Spinal cord (tissue), 10 donors: ENCODE data around the gene FOXL1. TPM values are rescaled to one million over a fixed set of nuclear protein-coding genes. Genes with fewer than 3 reads are reported as not detected.

Experiments
- DNase-seq, 6 donors: peaks; one replicate each; pipeline versions ENCODE4 v3.0.0 to v3.0.0-alpha.2; 2013 to 2015; ENCODE audit warnings: low spot score in 6 of 6, low read depth in 4 of 6
- H3K27ac ChIP-seq: one replicate; pipeline ENCODE4 v1.5.1; 2013; ENCODE audit warnings: low read depth, low read length, control low read depth
- H3K27me3 ChIP-seq: one replicate; pipeline ENCODE4 v1.6.1; 2013; ENCODE audit warnings: low read length; ENCODE audit not compliant: control insufficient read depth, insufficient read depth
- H3K36me3 ChIP-seq: one replicate; pipeline ENCODE4 v1.6.1; 2013; ENCODE audit warnings: low read length; ENCODE audit not compliant: control insufficient read depth, insufficient read depth
- H3K4me1 ChIP-seq: one replicate; pipeline ENCODE4 v1.6.1; 2013; ENCODE audit warnings: low read length; ENCODE audit not compliant: control insufficient read depth, insufficient read depth
- H3K4me3 ChIP-seq: one replicate; pipeline ENCODE4 v1.5.1; 2013; ENCODE audit warnings: low read depth, low read length, control low read depth
- H3K9me3 ChIP-seq: one replicate; pipeline ENCODE4 v1.6.1; 2013; ENCODE audit warnings: low read length; ENCODE audit not compliant: control insufficient read depth, insufficient read depth
- WGBS: methylation state at CpG from one replicate; pipeline ENCODE4 v1.1.5; 2013; ENCODE audit warnings: missing lambda C conversion rate; ENCODE audit not compliant: insufficient coverage; 5-methylcytosine and 5-hydroxymethylcytosine counted together
- polyA plus RNA-seq, 2 donors: library from polyadenylated mRNA; unstranded; fragments of 120-200 nt; gene quantifications; one replicate each; pipeline ENCODE4 v1.2.1, GENCODE V29; 2013; ENCODE audit not compliant: insufficient read length in 2 of 2
- total RNA-seq, 2 donors: library from RNA; depleted of rRNA in 1 of 2; stranded (reverse); fragments of 120-200 nt in 1 of 2; fragments of >200 nt in 1 of 2; gene quantifications; one replicate each; pipeline versions ENCODE4 v1.2.3 to v1.2.4, GENCODE V29; 2013 to 2014
- donor health status: healthy.

Gene FOXL1
- total and polyA plus RNA-seq, 4 donors = 2.2 to 8.9 (median 3.5) TPM

- DNase-seq = peak in 1 of 6 donors; percentile 4
- H3K4me1 ChIP-seq = no peaks in the 10 kb centered on the region
- no peaks in the 10 kb centered on the region for H3K36me3 ChIP-seq
- H3K4me3 ChIP-seq = no peak overlapping the region
- peaks cover 28% of the 10 kb centered on the region for H3K27me3 ChIP-seq
- H3K27ac ChIP-seq = peak overlapping the region; percentile 36
- 85% methylated on average over 12 of the region's 22 CpGs for WGBS
- H3K9me3 ChIP-seq = no peaks in the 10 kb centered on the region
These were observed 20.5 kb downstream of the FOXL1 start for GRCh38 chr16:86598607-86599565.

DNA sequence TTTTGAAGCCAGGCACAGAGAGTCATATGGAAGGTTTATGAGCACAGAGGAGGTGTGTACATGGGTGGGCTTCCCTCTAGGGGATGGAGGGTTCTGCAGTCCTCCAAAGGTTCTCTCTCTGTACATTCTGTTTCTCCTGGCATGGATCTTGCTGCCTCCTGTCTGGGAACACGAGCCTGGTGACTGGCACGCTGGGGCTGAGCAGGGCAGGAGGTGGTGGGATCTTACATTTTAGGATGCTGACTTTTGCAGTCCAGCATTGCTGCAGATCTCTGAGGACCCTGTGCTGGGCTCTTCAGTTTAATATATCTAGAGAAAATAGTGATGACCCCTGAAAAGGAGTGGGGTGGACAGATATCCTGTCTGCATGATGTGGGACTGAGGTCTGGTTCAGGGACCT, 23.0 kb downstream of the FOXL1 start:
- Histone ChIP-seq H3K4me3 (no peak overlapping the region), H3K36me3 (no peaks in the 10 kb centered on the region), H3K9me3 (no peaks in the 10 kb centered on the region), H3K27ac (no peak overlapping the region), H3K4me1 (no peaks in the 10 kb centered on the region), H3K27me3 (peaks cover 4% of the 10 kb centered on the region)
- 80% methylated on average over 2 of the region's 2 CpGs for whole genome bisulfite sequencing
- DNase-seq = no peak

DNA sequence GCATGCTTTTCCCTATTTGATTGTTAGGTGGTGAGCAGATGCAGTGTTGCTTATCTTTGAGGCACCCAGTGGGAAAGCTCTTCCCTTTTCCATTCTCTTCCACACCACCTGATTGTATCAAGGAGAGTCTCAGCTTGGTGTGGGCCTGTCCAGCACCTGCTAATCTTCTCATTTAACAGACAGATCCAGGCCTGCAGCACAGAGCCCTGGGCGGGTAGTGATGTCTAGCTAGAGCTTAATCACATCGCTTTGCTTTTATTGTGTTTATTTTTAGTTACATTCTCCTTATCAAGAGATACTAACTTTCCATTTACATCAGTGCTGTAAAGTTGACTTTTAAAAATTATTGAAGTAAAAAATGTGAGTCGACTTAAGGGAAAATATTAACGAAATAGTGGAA, 24.2 kb downstream of the FOXL1 start:
- no peaks in the 10 kb centered on the region for H3K36me3 ChIP-seq
- no peak overlapping the region for H3K27ac ChIP-seq
- no peaks in the 10 kb centered on the region for H3K27me3 ChIP-seq
- H3K4me1 ChIP-seq = no peaks in the 10 kb centered on the region
- H3K4me3 ChIP-seq = no peak overlapping the region
- DNase-seq = no peak
- no CpG with 5 or more reads among the region's 4 CpGs for WGBS
- H3K9me3 ChIP-seq = no peaks in the 10 kb centered on the region

DNA sequence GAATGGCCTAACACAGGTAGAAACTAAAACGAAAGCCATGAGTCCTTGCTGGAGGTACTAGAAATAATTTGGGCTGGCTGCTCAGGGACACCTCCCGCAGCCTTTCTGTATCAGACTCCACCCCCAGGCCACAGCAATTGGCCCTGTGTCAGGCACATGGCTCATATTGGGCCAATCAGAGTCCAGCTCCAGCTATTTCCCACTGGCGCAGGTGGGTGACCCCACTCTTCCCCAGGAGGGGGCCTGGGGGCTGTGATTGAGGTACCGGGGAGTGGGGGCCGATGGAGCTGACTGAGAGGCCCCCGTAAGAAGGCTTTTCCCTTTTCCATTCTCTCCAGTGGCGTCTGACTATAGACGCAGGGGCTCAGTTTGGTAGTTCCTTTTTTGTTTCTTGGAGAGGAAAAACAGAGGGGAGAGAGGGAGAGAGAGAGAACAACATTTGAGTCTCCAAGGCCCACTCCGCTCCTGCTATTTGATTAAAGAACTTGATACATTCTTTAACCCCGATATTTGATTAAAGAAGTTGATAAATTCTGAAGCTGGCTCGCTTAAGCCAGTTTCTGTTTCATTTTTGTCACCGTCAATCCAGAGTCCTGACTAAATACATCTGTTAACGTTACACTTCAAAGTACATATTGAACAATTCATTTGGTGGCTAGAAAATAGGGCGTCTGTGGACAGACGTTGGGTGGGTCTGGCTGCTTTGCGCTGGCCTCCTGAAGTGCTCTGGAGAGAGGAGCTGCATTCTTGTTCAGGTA, 26.3 kb downstream of the FOXL1 start:
- Histone ChIP-seq H3K27ac (no peak overlapping the region), H3K4me1 (no peaks in the 10 kb centered on the region), H3K27me3 (no peaks in the 10 kb centered on the region), H3K4me3 (no peak overlapping the region), H3K36me3 (no peaks in the 10 kb centered on the region), H3K9me3 (no peaks in the 10 kb centered on the region)
- WGBS = 87% methylated on average over 6 of the region's 16 CpGs
- DNase-seq = no peak

GRCh38 chr16:86605950-86606349, 27.6 kb downstream of the FOXL1 start:
- H3K4me3 ChIP-seq = no peak overlapping the region
- no peak for DNase-seq
- H3K27me3 ChIP-seq = peaks cover under 1% of the 10 kb centered on the region
- no peaks in the 10 kb centered on the region for H3K36me3 ChIP-seq
- peaks cover 3% of the 10 kb centered on the region for H3K4me1 ChIP-seq
- H3K9me3 ChIP-seq = no peaks in the 10 kb centered on the region
- WGBS = 100% methylated on average over 3 of the region's 3 CpGs
- no peak overlapping the region for H3K27ac ChIP-seq

DNA sequence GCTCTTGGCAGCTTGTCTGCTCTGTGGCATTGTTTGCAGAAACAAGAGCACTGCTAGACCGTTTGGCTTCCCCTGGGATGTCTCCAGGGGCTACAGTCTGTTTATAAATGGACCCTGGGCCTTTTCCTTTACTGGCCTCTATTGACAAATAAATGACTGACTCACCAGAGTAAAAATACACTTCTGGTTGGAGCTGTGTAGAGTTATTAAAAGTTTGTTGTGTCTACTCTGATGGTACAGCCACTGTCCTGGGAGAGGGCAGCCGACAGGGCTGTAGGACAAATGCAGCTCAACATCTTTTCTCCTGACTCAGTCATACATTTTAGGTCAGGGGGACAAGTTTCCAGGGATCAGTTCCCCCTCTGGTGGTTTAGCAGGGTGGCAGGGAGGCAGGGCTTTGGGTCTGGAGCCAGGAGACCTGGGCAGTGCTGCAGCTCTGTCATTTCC, 30.0 kb downstream of the FOXL1 start:
- H3K4me3 ChIP-seq = no peak overlapping the region
- WGBS = 22% methylated on average over 1 of the region's 2 CpGs
- peaks cover 8% of the 10 kb centered on the region for H3K4me1 ChIP-seq
- no peak overlapping the region for H3K27ac ChIP-seq
- no peaks in the 10 kb centered on the region for H3K36me3 ChIP-seq
- no peaks in the 10 kb centered on the region for H3K9me3 ChIP-seq
- DNase-seq = peak in 1 of 6 donors; percentile 23
- H3K27me3 ChIP-seq = peaks cover 2% of the 10 kb centered on the region

- H3K27ac ChIP-seq = no peak overlapping the region
- no peaks in the 10 kb centered on the region for H3K9me3 ChIP-seq
These were observed 30.8 kb downstream of the FOXL1 start for GRCh38 chr16:86609115-86609514.

GRCh38 chr16:86609661-86610060, 31.3 kb downstream of the FOXL1 start:
- peaks cover 8% of the 10 kb centered on the region for H3K4me1 ChIP-seq
- H3K27me3 ChIP-seq = peaks cover 2% of the 10 kb centered on the region
- H3K36me3 ChIP-seq = no peaks in the 10 kb centered on the region
- no peaks in the 10 kb centered on the region for H3K9me3 ChIP-seq
- no peak overlapping the region for H3K4me3 ChIP-seq
- no peak overlapping the region for H3K27ac ChIP-seq
- 85% methylated on average over 8 of the region's 10 CpGs for WGBS
- no peak for DNase-seq

More at GRCh38 chr16:86609115-86609514, 30.8 kb downstream of the FOXL1 start:
- no peak for DNase-seq
- no peak overlapping the region for H3K4me3 ChIP-seq
- no peaks in the 10 kb centered on the region for H3K36me3 ChIP-seq
- peaks cover 8% of the 10 kb centered on the region for H3K4me1 ChIP-seq
- H3K27me3 ChIP-seq = peaks cover 2% of the 10 kb centered on the region
- 83% methylated on average over 5 of the region's 6 CpGs for WGBS

- Histone ChIP-seq H3K4me1 (peaks cover 8% of the 10 kb centered on the region), H3K27me3 (peaks cover 2% of the 10 kb centered on the region), H3K36me3 (no peaks in the 10 kb centered on the region), H3K9me3 (no peaks in the 10 kb centered on the region), H3K4me3 (no peak overlapping the region), H3K27ac (no peak overlapping the region)
- 75% methylated on average over 18 of the region's 18 CpGs for WGBS
- DNase-seq = no peak
These were observed 32.6 kb downstream of the FOXL1 start for GRCh38 chr16:86610779-86611524.
